NOMO-1 treated with dmso at 0.1 percent for 144 hours (cell line): Measurements from ENCODE around the gene HIP1R.

Source experiments
- DNase-seq: peaks from one replicate; lab custom pipeline; 2025; ENCODE audit not compliant: unreplicated experiment; lab: John Stamatoyannopoulos, UW

HIP1R gene

DNA sequence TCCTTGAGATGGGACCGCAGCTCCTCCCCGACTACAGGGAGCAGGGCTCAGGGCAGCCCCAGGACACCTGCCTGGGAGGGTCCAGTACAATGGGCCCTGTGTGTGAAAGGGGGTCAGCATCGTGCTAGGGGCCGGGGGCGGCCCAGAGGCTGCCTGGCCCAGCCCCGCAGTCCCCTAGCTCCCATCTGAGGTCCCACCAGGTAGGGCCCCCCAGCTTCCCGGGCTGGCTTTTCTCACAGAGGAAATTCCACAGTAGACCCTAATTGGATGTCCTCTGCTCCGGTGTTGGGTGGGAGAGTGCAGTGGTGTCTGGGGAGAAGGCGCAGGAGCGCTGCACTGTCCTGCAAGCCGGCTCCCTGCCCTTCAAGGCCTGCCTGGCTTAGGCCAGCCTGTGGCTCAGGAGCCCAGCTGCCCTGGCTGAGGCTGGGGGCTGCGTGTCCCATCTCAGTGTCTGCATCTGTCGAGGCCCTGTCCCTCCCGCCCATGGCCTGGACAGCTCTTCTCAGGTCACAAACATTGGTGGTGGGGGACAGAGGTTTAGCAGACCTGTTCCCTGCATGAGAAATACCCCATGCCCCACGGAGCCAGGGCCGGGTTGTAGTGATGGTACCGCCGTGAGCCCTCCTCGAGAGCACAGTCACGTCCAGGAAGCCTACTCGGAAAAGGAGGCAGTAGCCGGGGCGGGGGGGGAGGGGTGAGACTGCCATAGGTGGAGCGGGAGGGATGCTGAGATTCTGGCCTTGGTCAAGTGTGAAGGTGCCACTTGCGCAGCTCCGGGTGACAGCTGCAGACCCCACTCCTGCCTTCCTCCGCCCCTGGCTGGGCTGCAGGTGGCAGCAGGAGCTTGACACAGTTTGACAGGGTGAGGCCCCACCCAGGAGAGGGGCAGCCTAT lies 11.6 kb downstream of the HIP1R start:
- DNase-seq = no peak

DNA sequence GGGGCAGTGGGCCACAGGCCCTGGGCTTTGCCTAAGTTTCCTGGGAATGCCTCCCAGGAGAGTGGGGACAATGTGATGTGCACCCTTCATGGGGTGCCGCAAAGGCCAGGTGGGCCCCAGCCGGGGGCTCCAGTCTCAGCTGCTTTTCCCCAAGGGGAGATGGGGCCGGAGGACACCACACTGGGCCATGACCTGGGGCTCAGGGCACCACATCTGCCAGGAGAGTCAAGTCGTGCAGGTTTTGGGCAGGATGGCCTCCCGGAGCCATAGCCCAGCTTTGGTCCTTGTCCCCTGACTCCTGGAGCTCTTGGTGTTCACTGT lies 12.2 kb downstream of the HIP1R start:
- DNase-seq = no peak

DNA sequence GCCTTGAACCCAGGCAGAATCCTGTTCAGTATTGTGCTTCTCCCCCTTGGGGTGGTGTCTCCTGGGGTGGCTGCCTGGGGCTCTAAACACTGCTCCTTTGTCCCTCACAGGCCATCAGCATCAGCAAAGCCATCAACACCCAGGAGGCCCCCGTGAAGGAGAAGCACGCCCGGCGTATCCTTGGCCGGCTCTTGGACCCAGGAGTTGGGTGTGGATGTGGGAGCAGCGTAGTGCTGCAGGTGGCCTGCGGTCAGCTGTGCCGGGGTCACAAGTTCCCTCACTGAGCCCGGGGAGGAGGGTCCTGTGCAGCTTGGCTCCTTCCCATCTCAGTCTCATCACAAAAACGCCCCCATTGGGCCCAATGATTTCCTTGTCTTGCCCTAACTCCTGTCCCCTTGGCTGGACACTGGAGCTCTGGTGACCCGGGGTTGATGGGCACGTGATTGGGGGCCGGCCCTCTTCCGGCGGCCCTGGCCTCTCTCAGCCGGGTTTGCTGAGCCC lies 12.7 kb downstream of the HIP1R start:
- DNase-seq = no peak

DNA sequence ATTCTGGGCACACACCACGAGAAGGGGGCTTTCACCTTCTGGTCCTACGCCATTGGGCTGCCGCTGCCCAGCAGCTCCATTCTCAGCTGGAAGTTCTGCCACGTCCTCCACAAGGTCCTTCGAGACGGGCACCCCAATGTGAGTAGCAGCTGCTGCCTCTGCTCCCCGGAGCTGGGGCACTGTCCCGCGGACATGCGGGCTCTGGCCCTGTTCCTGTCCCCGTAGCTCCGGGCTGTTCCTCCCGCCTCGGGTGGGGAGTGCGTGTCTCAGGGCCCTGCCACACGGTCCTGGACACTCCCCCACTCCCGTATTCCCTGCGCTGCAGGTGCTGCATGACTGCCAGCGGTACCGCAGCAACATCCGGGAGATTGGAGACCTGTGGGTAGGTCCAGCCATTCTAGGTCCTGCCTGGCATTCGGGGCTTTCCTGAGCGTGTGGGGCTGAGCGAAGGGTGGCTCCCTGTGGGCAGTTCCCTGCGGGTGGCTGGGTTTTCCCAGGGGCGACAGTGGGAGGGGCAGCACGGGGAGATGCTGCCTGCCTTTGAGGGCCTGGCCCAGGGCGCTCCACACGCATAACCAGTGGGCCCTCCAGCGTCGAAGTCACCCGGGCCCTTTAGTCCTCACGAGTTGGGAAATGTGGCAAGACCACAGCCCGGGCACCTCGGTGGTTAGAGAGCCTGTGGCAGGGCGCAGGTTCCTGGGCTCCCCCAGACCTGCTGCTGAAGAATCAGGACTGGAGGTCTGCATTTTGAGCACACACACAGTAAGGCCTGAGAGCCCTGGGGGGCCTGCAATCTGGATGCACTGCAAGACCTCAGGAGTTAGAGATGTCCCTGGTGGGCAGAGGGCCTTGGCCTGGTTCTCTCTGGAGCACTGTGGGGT lies 13.5 kb downstream of the HIP1R start:
- no peak for DNase-seq

DNA sequence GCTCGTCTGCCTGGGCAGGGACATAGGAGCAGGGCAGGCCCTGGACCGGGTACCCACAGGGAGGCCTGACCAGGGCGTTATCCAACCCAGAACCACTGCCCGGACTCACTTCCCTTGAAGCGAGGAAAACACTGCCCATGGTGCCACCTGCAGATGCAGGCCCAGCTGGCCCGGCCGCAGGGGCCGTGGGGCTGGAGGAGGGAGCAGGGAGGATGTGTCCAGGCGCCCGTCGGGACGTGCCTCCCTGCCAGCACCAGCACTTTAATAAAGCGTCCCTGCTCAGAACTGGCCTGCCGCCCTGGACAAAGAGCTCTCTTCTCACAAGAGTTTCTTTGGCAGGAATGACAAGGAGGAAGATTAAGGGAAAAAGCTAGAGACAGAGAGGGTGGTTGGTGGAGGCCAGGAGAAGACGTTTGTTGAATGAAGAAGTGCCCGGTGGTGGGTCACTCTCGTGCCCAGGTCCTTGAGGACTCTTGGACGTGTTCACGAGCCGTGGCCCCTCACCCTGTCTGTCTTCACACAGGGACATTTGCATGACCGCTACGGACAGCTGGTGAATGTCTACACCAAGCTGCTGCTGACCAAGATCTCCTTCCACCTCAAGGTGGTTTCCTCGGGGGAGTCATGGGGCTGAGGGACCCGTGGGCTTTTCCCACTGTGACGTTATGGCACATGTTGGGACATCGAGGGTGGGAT lies 14.2 kb downstream of the HIP1R start:
- DNase-seq = no peak

DNA sequence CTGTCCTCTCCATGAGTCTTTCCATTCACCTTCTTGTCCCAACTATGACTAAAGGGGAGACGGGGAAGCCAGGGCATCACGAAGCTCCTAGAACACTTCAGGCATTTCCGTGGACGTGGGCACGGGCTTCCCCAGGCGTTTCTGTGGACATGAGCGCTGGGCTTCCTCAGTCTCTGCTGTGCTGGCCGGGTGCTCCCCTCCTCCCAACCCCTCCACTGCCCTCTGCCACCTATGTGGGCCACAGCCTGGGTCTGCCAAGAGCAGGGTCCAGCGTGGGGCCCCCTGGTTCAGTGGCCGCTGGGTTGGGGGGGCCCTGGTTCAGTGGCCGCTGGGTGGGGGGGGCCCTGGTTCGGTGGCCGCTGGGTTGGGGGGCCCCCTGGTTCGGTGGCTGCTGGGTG lies 14.8 kb downstream of the HIP1R start:
- no peak for DNase-seq

DNA sequence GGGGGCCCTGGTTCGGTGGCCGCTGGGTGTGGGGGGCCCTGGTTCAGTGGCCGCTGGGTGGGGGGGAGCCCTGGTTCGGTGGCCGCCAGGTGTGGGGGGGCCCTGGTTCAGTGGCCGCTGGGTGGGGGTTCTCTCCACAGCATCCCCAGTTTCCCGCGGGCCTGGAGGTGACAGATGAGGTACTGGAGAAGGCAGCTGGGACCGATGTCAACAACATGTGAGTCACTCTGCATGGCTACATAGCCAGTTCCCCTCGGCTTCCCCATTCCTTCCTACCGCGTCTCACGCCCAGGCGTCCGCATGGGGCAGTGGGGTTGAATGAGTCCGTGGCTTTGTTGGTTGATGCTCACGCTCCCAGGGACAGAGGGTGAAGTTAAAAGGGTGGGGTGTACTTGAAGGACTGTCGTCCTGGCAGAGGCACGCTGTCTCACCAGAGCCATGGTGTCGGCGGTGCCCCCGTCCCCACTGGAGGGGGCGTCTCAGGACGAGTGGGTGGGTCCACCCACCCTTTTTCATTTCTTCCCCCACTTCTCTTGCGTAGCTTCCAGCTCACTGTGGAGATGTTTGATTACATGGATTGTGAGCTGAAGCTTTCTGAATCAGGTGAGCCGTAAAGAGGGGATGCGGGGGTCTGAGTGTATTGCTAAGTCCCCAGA lies 15.6 kb downstream of the HIP1R start:
- no peak for DNase-seq

DNA sequence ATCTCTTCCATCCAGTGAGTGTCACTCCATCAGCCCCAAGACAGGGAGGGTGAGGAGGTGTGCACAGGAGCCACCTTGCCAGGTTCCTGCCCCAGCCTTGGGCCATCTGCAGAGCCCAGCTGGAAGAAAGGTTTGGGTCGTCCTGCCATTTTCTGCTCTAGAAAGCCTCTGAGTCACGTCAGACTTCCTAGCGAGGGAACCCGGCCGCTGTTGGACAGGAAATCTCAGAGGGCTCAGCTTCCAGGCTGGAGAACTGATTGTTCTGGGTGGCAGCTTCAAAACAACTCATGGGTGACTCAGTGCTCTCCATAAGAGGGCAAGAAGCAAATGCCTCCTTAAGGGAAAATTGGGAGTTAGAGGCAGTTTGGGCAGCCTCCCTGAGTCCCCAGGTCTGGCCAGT lies 16.6 kb downstream of the HIP1R start:
- no peak for DNase-seq

DNA sequence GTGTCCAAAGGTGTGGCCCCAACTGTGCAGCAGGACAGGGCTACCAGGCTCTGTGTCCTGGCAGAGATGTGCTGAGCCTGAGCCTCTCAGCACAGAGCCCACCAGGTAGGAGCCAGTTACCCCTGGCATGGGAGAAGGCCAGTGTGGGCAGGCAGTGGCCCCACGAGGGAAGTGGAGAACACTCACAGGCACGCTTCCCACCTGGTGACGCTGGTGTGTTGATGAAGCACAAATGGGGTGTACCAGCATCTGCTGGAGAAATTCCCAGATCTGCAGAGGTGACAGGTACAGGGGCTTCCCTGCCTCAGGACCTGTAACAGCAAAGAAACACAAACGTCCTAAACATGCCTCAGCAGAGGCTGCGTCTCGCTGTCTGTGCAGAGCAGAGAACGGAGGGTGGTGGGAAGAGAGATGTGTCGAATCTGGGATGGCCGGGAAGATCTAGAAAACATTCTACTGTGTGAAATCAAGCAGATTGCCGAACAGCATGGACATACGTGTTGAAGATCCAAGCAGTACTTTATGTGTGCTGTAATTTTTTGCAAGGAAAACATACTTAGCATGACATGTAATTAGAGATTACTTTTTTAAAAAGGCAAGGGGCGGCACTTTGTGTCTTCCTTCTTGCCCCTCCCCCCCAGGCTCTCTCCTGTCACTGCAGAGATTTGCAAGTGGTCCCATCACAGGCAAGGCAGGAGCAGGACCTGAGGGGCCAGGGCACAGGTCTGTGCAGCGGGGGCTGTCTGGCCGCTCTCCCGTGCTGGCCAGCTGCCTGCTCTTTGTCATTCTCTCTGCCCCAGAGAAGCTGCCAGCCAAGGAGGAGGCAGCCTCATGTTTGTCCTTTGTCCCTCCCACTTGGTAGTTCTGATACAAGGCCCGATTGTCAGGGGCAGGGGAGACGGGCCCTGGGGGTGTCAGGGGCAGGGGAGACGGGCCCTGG lies 17.3 kb downstream of the HIP1R start:
- no peak for DNase-seq

DNA sequence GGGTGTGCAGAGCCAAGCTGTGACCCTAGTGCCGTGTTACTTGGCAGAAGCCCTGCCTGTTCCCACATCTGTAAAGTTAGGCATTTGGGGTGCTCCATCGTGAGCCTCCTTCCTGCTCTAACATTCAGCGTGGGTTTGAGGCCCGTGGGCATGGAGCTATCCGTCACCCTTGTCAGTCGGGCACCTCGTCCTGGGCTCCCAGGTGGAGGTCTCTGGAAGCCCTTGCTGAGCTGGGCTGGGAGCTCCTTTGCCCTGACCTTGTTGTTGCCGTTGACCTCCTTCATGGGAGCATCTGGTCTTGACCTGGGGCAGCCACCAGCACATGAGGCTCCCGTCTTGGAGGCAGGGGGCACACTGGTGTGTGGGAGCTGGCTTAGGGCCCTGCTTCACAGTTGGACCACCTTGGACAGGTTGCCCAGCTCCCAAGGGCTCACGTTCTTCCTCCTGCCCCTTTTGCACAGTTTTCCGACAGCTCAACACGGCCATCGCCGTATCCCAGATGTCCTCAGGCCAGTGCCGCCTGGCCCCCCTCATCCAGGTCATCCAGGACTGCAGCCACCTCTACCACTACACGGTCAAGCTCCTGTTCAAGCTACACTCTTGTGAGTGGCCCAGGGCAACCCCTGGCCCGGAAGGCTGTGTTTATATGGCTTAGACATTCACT lies 18.5 kb downstream of the HIP1R start:
- no peak for DNase-seq

DNA sequence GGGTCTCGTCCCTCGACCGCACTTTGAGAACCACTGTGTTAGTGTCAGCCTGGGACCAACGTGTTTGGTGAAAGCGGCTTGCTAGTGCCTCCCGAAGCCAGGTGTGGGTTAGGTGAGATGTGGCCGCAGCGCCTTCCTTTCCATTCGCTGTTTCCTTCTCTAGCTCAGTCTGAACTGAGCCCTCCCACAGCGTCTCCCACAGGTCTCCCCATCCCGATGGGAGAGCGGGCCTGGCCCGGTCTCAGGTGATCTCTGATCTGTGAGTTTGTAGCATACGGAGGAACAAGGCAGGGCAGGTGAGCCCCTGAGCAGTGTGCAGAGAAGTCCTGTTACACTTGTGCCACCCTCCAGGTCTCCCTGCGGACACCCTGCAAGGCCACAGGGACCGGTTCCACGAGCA lies 19.3 kb downstream of the HIP1R start:
- no peak for DNase-seq

DNA sequence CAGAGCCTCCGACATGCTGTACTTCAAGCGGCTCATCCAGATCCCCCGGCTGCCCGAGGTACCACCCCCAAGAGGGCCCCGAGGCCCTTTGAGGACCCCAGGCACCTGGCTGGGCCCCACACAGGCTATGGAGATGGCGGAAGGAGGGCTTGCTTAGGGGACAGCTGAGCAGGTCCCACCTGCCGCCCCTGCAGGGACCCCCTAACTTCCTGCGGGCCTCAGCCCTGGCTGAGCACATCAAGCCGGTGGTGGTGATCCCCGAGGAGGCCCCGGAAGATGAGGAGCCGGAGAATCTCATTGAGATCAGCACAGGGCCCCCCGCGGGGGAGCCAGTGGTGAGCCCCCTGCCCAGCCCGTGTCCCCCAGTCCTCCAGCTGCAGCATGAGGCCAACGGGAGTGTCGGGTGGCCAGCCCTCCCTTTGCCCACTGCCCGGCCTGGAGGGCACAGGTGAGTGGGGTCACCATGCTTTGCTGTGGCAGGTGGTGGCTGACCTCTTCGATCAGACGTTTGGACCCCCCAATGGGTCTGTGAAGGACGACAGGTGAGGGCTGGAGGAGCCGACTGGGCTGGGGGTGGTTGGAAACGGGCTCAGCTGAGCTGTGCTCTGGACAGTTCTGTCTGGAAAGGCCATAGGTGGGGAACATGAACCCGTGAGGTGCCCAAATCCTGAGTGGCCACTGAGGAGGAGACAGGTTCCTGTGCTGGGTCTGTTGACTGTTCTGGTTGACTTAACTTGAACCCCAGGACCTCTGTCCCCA lies 20.0 kb downstream of the HIP1R start:
- no peak for DNase-seq

DNA sequence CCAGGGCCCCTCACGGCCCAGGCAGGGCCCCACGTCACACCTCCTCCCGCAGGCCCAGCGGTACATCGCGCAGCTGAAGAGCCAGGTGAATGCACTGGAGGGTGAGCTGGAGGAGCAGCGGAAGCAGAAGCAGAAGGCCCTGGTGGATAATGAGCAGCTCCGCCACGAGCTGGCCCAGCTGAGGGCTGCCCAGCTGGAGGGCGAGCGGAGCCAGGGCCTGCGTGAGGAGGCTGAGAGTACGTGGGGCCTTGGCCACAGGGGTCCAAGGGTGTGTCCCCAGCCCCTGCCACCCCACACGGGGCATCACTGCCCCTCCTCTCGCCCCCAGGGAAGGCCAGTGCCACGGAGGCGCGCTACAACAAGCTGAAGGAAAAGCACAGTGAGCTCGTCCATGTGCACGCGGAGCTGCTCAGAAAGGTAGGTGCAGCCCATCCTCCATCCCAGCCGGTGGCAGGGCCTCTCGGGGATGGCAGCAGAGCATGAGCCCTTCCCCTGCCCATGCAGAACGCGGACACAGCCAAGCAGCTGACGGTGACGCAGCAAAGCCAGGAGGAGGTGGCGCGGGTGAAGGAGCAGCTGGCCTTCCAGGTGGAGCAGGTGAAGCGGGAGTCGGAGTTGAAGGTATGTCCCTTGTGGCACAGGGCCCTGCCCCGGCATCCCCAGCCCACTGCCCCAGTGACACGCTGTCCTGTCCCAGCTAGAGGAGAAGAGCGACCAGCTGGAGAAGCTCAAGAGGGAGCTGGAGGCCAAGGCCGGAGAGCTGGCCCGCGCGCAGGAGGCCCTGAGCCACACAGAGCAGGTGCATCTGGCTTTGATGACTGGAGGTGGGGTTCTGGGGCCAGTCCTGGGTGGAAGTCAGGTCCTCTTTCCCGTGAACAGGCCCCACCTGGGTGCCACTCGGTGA lies 20.9 kb downstream of the HIP1R start:
- DNase-seq = no peak

DNA sequence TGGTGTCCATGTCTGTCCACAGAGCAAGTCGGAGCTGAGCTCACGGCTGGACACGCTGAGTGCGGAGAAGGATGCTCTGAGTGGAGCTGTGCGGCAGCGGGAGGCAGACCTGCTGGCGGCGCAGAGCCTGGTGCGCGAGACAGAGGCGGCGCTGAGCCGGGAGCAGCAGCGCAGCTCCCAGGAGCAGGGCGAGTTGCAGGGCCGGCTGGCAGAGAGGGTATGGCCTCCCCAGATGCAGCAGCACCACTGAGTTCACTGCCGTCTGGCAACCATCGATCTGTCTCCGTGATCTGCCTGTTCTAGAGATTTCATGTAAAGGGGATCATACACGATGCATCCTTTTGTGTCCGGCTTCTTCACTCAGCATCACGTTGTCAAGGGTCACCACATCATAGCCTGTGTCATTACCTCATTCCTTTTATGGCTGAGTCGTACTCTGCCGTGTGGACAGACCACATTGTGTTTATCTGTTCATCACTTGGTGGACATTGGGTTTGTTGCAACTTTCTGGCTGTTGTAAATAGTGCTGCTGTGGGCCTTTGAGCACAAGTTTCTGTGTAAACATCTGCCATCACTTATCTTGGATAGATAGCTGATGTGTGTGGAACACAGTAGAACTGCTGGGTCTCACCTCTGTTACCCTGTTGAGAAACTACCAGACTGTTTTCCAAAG lies 21.9 kb downstream of the HIP1R start:
- DNase-seq = no peak

DNA sequence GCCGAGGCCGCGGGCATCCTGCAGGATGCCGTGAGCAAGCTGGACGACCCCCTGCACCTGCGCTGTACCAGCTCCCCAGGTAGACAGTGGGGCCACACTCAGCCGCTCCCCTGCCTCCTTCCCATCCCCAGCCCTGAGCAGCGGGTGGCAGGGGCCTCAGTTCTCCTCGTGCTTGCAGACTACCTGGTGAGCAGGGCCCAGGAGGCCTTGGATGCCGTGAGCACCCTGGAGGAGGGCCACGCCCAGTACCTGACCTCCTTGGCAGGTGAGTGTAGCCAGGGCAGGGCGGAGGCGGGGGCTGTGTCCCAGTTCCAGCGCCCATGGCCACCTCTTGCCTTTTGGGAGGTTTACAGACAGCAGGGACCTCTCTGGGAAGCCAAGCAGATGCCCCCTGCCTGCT lies 22.9 kb downstream of the HIP1R start:
- no peak for DNase-seq

DNA sequence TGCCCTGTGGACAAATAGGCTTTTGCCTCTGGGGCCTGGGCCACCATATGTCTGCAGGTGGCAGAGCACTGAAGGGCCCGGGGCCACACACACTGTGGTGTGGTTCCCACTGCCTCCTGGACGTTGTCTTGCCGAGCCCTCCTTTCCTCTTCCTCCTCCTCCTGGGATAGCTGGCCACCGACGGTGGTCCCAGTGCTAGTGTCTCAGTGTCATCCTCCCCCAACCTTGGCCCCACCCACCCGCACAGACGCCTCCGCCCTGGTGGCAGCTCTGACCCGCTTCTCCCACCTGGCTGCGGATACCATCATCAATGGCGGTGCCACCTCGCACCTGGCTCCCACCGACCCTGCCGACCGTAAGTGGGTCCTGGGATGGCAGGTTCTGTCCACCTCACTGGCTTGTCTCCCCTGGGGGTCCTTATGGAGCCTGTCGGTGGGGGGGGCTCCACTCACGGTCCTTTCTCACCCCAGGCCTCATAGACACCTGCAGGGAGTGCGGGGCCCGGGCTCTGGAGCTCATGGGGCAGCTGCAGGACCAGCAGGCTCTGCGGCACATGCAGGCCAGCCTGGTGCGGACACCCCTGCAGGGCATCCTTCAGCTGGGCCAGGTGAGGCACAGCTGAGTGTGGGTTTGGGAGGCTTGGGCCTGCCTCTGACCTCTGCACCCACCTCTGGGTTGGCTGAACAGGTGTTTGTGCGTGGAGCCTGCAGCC lies 23.5 kb downstream of the HIP1R start:
- DNase-seq = no peak
